ENCODE data around the gene CDC73.
A peak's percentile ranks its signal among the peaks of the same experiment; 100 is the strongest.
"Not testable (repeated sequence)": the region's sequence is repeated elsewhere in the genome, so short reads cannot be mapped to it uniquely, and the experiment has no call there.

CDC73 gene

DNA sequence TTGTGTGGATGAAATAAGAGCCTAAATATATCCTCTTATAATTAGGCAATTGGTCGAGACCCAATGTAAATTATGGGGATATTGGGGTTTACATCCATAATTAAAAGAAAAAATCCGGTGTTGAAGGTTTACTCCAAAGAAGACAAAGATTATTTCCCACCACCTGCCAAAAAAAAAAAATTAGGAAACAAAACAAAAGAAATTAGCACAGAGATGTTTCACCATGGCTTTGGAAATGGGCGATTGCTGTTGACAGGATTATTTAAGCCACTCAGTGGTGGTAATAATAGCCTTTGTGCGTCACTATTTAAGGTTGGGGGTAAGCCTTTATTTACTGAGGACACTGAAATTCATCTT, 16.0 kb upstream of the CDC73 start:
- TF ChIP-seq POLR2A (IDR thresholded peaks at IDR 0.05; ENCODE audit: low read length) = no peak
- TF ChIP-seq GATA1 (IDR thresholded peaks at IDR 0.05; ENCODE audit: low read depth, low read length) = no peak
- DNase-seq = peak in 1 of 2 experiments; percentile 30

DNA sequence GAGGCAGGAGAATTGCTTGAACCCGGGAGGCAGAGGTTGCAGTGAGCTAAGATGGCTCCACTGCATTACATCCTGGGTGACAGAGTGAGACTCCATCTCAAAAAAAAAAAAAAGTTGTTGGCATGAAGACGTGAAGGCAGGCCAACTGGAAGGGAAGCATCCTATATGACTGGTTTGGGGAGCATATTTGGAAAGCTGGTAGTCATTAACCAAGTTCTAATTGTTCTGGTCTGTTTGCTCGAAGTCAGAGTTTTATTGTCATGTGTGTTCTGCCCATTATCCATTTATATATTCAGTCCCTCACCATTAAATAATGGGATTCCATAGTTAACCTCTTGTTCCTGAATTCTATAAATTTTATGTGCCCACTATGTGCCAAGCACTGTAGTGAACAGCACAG, 13.4 kb upstream of the CDC73 start:
- TF ChIP-seq GATA1 (IDR thresholded peaks at IDR 0.05; ENCODE audit: low read depth, low read length) (no peak), POLR2A (IDR thresholded peaks at IDR 0.05; ENCODE audit: low read length) (no peak)
- DNase-seq = no peak

DNA sequence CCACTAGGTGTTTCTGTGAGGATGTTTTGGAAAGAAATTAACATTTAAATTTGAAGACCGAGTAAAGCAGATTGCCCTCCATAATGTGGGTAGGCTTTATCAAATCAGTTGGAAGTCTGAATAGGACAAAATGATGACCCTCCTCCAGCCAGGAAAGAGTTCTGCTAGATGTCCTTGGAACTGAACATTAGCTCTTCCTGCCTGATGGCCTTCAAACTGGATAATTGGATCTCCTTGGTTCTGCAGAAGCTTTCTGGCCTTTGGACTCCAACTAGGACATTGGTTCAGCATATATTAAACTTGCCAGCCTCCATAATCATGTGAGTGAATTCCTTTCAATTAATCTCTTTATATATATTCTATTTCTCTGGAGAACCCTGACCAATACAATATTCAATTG, 12.2 kb upstream of the CDC73 start:
- no peak for DNase-seq
- TF ChIP-seq POLR2A (IDR thresholded peaks at IDR 0.05; ENCODE audit: low read length) (no peak), GATA1 (IDR thresholded peaks at IDR 0.05; ENCODE audit: low read depth, low read length) (no peak)

DNA sequence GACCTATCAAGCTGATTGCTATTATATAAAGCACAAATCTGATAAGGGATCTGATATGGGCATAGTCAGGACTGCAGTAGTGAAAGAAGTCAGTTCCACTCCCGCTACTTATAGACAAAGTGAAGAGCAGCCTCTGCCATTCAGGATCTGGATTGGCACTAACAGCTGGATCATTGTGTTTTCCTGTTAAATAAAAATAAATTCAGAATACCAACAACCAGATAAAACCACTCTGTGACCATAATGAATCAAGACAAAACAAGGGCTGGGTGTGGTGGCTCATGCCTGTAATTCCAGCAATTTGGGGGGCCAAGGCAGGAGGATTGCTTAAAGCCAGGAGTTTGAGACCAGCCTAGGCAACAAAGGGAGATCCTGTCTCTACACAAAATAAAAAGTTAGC, 11.6 kb upstream of the CDC73 start:
- no peak for DNase-seq
- TF ChIP-seq POLR2A (IDR thresholded peaks at IDR 0.05; ENCODE audit: low read length) (no peak), GATA1 (IDR thresholded peaks at IDR 0.05; ENCODE audit: low read depth, low read length) (no peak)

DNA sequence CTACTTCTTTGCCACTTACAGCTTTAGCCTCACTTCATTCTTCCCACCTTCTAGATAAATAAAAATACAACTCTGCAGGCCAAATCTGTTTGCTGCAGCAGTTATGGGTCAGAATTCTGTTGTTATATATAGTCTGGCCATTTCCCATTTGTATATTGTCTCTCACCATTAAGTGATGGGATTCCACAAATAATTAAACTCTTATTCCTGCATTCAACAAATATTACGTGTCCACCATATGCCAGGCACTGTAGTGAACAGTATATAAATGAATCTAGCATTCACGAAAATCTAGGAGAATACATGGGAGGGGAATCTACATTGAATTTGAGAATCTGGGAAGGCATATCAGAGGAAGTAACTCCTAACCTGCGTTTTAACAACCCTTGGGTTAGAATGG, 11.0 kb upstream of the CDC73 start:
- no peak for DNase-seq

DNA sequence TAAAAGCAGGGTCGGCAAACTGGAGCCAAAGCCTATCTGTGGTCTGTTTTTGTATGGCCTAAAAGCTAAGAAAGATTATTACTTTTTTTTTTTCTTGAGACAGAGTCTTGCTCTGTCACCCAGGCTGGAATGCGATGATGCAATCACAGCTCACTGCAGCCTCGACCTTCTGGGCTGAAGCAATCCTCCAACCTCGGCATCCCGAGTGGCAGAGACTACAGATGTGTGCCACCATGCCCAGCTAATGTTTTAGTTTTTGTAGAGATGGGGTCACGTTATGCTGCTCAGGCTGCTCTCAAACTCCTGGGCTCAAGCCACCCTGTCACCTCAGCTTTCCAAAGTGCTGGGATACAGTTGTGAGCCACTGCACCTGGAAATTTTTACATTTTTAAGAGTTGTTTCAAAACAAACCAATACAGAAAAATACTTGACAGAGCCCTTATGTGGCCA, 10.2 kb upstream of the CDC73 start:
- TF ChIP-seq POLR2A (IDR thresholded peaks at IDR 0.05; ENCODE audit: low read length) (no peak), GATA1 (IDR thresholded peaks at IDR 0.05; ENCODE audit: low read depth, low read length) (no peak)
- peak in 1 of 2 experiments; percentile 45 for DNase-seq

More for the DNA sequence above, 11.0 kb upstream of the CDC73 start:
- TF ChIP-seq POLR2A (IDR thresholded peaks at IDR 0.05; ENCODE audit: low read length) = no peak
- TF ChIP-seq GATA1 (IDR thresholded peaks at IDR 0.05; ENCODE audit: low read depth, low read length) = no peak

DNA sequence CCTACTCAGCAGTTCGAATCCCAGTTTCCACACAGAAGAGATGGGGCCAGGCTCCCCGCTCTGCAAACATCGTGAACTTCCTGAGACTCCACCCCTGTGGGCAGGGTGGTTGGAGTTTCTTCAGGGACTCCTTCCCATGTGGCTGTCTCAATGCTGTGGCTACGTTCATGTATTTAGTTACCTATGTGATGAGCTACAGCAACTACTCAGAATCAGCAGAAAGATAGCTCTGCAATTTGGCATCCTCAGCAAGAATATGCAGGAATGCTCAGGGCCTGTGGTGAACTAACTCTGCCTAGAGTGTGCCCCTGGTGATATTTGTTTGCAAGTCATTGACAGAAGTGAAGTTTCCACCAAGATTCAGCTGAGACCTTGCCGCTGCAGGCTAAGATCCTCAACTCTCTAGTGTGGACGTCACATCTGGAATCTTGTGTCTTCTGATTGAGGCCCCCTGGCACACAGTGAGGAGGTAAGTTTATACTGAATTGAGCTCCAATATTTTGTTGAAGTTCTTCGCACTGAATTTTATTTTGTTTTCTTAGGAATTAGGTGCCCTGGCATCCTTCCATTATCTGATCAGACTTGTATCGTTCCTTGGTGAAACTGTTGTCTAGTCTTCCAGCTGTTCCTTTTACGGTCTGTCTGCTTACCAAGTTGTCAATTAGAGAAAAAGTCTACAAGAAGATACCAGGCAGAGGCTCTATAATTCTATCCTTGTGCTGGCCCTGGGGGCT, 8.4 kb upstream of the CDC73 start:
- no peak for DNase-seq
- no peak for TF ChIP-seq POLR2A (IDR thresholded peaks at IDR 0.05; ENCODE audit: low read length)
- TF ChIP-seq GATA1 (IDR thresholded peaks at IDR 0.05; ENCODE audit: low read depth, low read length) = no peak

DNA sequence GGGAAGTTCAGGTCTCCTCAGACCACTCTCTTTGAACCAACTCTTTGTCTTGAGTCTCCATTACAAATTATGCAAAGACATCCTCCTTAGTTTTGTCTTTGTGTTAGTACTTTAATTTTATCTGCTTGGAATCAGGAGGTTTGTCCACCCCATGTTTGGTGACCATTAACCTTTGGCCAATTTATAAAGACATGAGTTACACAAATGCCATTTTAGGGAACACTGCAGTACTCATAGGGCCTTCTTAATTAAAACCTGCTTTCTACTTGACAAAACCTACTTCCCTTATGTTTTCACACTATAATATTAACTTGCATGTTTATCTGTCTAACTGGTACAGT, 7.9 kb upstream of the CDC73 start:
- TF ChIP-seq POLR2A (IDR thresholded peaks at IDR 0.05; ENCODE audit: low read length) (no peak), GATA1 (IDR thresholded peaks at IDR 0.05; ENCODE audit: low read depth, low read length) (no peak)
- DNase-seq = no peak

DNA sequence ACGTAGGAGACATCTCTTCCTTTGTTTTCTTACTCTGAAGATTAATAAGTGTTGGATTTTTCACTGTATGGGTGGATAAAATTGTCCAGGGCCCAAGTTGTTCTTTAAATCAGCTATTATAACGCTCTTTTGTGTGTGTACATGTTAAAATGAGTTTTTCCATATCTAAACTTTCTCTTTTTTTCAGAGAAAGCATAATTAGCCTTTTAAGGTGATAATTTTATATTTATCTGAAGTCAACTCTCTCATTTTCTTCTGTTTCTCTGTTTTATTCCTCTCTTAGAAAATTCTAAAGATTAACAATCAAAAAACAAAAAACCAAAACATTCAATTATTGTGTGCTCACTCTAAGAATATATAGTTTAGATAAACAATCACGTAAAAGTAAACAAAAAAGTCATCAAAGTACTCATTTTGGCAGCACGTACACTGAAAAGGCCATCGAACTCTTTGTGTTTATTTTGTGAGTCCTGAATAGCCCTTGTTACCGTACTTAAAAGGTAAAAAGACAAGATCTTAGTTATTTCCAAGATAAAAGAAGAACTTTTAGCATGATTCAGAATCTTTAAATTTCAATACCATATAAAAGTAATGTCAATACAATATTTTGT, 7.2 kb upstream of the CDC73 start:
- TF ChIP-seq POLR2A (IDR thresholded peaks at IDR 0.05; ENCODE audit: low read length) (no peak), GATA1 (IDR thresholded peaks at IDR 0.05; ENCODE audit: low read depth, low read length) (no peak)
- no peak for DNase-seq

DNA sequence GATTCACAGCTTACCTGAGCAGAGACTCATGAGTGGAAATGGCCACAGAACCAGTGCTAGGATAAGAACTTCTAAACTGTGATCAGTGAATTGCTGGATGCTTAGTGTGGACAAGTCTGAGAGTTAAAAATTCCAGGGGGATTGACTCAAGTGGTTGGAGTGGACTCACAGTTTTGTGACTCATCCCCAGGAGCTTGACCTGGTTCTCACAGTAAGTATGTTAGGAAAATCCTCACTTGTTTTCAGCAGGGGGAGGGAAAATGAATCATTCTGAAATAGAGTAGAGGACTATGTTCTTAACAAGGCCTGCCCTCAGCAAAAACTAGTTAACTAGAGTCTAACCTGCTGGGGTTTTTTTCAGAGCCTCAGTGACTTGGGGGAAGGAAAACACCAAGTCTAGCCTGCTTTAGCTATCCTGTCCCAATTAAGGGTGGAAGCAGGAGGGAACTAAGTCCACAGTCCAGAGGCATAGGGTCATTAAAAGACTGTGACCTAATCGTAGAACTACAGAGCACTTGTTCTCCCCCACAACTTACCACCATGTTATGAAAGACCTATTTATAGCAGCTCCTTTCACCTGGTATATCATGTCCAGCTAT, 6.1 kb upstream of the CDC73 start:
- TF ChIP-seq POLR2A (IDR thresholded peaks at IDR 0.05; ENCODE audit: low read length) (no peak), GATA1 (IDR thresholded peaks at IDR 0.05; ENCODE audit: low read depth, low read length) (no peak)
- DNase-seq = no peak

DNA sequence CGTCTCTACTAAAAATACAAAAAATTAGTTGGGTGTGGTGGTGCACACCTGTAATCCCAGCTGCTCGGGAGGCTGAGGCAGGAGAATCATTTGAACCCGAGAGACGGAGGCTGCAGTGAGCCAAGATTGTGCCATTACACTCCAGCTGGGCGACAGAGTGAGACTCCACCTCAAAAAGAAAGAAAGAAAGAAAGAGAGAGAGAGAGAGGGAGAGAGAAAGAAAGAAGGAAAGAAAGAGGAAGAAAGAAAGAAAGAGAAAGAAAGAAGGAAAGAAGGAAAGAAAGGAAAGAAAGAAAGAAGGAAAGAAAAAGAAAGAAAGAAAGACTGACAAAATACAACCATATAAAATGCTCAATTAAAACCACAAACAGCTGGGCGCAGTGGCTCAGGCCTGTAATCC, 4.7 kb upstream of the CDC73 start:
- DNase-seq = not testable (repeated sequence)

DNA sequence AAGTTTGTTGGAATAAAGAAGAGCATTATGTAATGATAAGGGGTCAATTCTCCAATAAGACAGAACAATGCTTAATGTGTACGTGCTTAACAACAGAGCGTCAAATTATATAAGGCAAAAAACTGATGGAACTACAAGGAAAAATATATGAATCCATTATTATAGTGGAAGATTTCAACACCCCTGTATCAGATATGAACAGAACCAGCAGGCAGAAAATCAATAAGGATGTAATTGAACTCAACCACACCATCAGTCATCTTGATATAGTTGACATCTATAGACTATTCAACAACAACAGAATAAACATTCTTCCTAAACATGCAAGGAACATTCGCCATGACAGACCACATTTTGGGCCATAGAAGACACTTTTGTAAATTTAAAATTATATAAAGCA, 3.6 kb upstream of the CDC73 start:
- DNase-seq = no peak
- TF ChIP-seq POLR2A (IDR thresholded peaks at IDR 0.05; ENCODE audit: low read length) = no peak
- no peak for TF ChIP-seq GATA1 (IDR thresholded peaks at IDR 0.05; ENCODE audit: low read depth, low read length)

DNA sequence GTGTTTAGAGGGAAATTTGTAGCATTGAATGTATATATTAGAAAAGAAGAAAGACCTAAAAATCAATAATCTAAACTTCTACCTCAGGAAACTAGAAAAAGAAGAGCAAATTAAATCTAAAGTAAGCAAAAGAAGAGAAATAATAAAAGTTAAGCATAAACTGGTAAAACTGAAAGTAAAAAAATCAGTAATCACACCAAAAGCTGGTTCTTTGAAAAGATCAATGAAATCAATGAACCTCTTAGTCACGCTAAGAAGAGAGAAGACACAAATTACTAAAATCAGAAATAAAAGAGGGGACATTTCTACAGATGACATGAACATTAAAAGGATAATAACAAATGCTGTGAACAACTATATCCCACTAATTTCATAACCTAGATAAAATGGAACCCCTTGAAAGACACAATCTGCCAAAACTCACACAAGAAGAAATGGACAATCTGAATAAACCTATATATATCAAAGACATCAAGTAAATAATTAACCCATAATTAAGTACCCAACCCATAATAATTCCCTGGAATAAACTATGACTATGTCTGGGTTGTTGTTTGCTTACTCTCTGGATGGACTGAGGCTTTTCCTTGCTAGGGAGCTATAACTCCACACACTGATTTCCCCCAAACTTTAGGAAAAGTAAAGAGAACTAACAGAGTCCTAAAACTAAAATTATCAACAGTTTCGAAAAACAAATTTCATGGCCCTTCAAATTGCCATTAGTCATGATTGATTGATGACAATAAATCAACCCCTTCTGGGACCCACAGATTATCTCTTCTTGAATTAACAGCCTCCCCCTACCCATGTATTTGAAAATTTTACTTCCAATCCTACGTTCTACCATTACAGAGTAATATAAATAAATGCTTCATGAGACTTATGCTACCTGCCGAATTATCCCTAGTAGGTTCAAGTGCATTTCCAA, 2.8 kb upstream of the CDC73 start:
- DNase-seq = no peak
- no peak for TF ChIP-seq POLR2A (IDR thresholded peaks at IDR 0.05; ENCODE audit: low read length)

DNA sequence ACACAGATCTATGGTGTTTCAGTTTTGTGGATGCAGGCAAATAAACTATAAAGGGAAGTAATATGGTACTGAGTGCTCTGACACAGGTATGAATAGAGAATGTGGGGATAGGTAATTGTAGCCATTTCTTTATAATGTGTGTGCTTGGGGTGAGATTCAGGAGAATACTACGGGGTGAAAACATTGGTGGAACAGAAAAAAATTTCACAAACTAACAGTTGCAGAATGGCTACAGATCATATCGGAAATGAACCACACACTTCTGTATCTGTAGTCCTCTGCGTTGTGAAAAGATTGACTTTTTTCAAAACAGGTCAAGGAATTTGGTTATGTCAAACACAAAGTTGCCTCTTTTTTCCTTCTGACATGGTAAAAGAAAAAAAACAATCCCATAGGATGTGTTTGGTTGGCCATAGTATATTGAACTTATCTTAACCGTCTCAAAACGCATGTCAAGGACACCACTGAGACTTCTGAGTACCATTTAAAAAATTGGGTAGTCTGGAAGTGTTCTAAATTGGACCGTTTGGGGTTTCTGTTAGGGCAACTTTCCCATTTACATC, 1.1 kb upstream of the CDC73 start:
- TF ChIP-seq POLR2A (IDR thresholded peaks at IDR 0.05; ENCODE audit: low read length) = no peak
- TF ChIP-seq GATA1 (IDR thresholded peaks at IDR 0.05; ENCODE audit: low read depth, low read length) = no peak
- DNase-seq = no peak

Data from erythroblast (primary cell).